ENCODE data around the gene TAPBP. TPM values are rescaled to one million over a fixed set of nuclear protein-coding genes. Genes with fewer than 3 reads are reported as not detected.

Gene TAPBP
- total and polyA plus RNA-seq, 9 of the 15 experiments (the other 6 are each of a cell fraction or from before 2014, with no cell fraction given): 5.6 to 74.0 (median 22.3) TPM

GRCh38 chr6:33344701-33345697, 31.1 kb upstream of the TAPBP start (continued):
- TF ChIP-seq ZNF395 (CRISPR knock-in tag; IDR thresholded peaks at IDR 0.05) (no peak), CLOCK (CRISPR knock-in tag; IDR thresholded peaks at IDR 0.05; ENCODE audit: borderline replicate concordance) (no peak), TAF1 (IDR thresholded peaks at IDR 0.05; ENCODE audit: control insufficient read depth, extremely low read depth, insufficient read depth, low read length, severe bottlenecking) (no peak), ESRRB (CRISPR knock-in tag; IDR thresholded peaks at IDR 0.05; ENCODE audit: borderline replicate concordance) (no peak), HNRNPL (IDR thresholded peaks at IDR 0.05; ENCODE audit: low read depth, low read length) (no peak), ZNF444 (CRISPR knock-in tag; IDR thresholded peaks at IDR 0.05) (no peak), ZNF512 (tag; IDR thresholded peaks at IDR 0.05) (no peak), ZFX (CRISPR knock-in tag; IDR thresholded peaks at IDR 0.05) (0 out of 2 replicates have a peak, but pooled peaks have one; percentile 8), TFAM (CRISPR knock-in tag; conservative IDR thresholded peaks at IDR 0.05) (no peak), SMARCE1 (IDR thresholded peaks at IDR 0.05) (peak; percentile 80), SNRNP70 (optimal IDR thresholded peaks at IDR 0.05; ENCODE audit: low read depth, low read length) (no peak), ZNF79 (CRISPR knock-in tag; IDR thresholded peaks at IDR 0.05; ENCODE audit: low read depth) (no peak), CHCHD3 (CRISPR knock-in tag; IDR thresholded peaks at IDR 0.05) (no peak), IRF1 (CRISPR knock-in tag; IDR thresholded peaks at IDR 0.05; ENCODE audit: borderline replicate concordance) (no peak), HLTF (IDR thresholded peaks at IDR 0.05) (no peak)

All from K562 (cell line).